A673 (cell line): ENCODE data around the gene EFCAB6. TPM values are rescaled to one million over a fixed set of nuclear protein-coding genes. Genes with fewer than 3 reads are reported as not detected.

ENCODE experiments used
- BruUV-seq: library from RNA; stranded (reverse); fragments of 400-500 nt; replicated peaks from 2 replicates; lab custom pipeline; 2021; lab: Mats Ljungman, UMichigan
- CTCF ChIA-PET: fragments of 300-600 bp; sonication (Branson Sonifier 250); formaldehyde crosslinking; loops from one replicate; lab custom pipeline; 2022; ENCODE audit warnings: antibody characterized with exemption; lab: Charles Lee
- POLR2A ChIA-PET: fragments of 300-600 bp; sonication (Branson Sonifier 250); formaldehyde crosslinking; loops from one replicate; lab custom pipeline; 2022; ENCODE audit warnings: antibody characterized with exemption; ENCODE audit not compliant: low non-redundant PET; lab: Charles Lee
- DNase-seq: peaks from one replicate; pipeline ENCODE4 v3.0.0-alpha.2; 2015; ENCODE audit warnings: low spot score
- H3K27ac ChIP-seq: fragments of 200-600 bp; sonication (generic); 2 replicates; pipeline ENCODE4 v1.5.1; 2016; ENCODE audit warnings: mixed run types, low read depth, mild to moderate bottlenecking, mixed read lengths, antibody characterized with exemption, low read length; ENCODE audit not compliant: poor library complexity, severe bottlenecking
- H3K27me3 ChIP-seq: fragments of 200-600 bp; sonication (generic); replicated peaks from 2 replicates; pipeline ENCODE4 v1.6.1; 2017; ENCODE audit warnings: mixed run types, low read depth, mild to moderate bottlenecking, mixed read lengths, antibody characterized with exemption, low read length; ENCODE audit not compliant: insufficient read depth, poor library complexity
- H3K36me3 ChIP-seq: fragments of 200-600 bp; sonication (generic); 2 replicates; pipeline ENCODE4 v1.6.1; 2016; ENCODE audit warnings: mixed run types, mild to moderate bottlenecking, mixed read lengths, antibody characterized with exemption, low read length; ENCODE audit not compliant: insufficient read depth, poor library complexity, severe bottlenecking
- H3K4me1 ChIP-seq: fragments of 200-600 bp; sonication (generic); 2 replicates; pipeline ENCODE4 v1.6.1; 2017; ENCODE audit warnings: mixed run types, mild to moderate bottlenecking, mixed read lengths, antibody characterized with exemption, low read length; ENCODE audit not compliant: insufficient read depth, poor library complexity, severe bottlenecking
- H3K4me3 ChIP-seq: fragments of 200-600 bp; sonication (generic); 2 replicates; pipeline ENCODE4 v1.5.1; 2016; ENCODE audit warnings: low read depth, mixed run types, mild to moderate bottlenecking, mixed read lengths, low read length; ENCODE audit not compliant: poor library complexity, severe bottlenecking
- H3K9me3 ChIP-seq: fragments of 200-600 bp; sonication (generic); 2 replicates; pipeline ENCODE4 v1.6.1; 2016; ENCODE audit warnings: mixed run types, low read depth, mild to moderate bottlenecking, mixed read lengths, antibody characterized with exemption, low read length; ENCODE audit not compliant: poor library complexity, severe bottlenecking
- EZH2 ChIP-seq: fragments of 200-600 bp; sonication (generic); IDR thresholded peaks from 2 replicates; pipeline ENCODE4 v1.6.1; 2017; ENCODE audit warnings: borderline replicate concordance, low read depth, mild to moderate bottlenecking, mixed read lengths, antibody characterized with exemption, low read length; ENCODE audit not compliant: poor library complexity, severe bottlenecking
- intact Hi-C: fragments of 100-400 bp; cut with micrococcal nuclease; formaldehyde crosslinking; loops from one replicate; pipeline ENCODE4 v1.10.0; 2022; ENCODE audit not compliant: unreplicated experiment
- total RNA-seq: library from RNA; stranded (reverse); gene quantifications from 2 replicates; pipeline ENCODE4 v1.2.3, GENCODE V29; 2021
- TF ChIP-seq, protein P1 (sequence below): fragments of 300-800, 200-600 bp; sonication (generic); conservative IDR thresholded peaks from 2 replicates; pipeline ENCODE4 v1.5.1; 2017; ENCODE audit warnings: low read depth, mild to moderate bottlenecking, antibody characterized with exemption, low read length, moderate library complexity, mixed read lengths

Gene EFCAB6
- total RNA-seq, 1 experiment from 2014 or later, result 0.41 TPM

DNA sequence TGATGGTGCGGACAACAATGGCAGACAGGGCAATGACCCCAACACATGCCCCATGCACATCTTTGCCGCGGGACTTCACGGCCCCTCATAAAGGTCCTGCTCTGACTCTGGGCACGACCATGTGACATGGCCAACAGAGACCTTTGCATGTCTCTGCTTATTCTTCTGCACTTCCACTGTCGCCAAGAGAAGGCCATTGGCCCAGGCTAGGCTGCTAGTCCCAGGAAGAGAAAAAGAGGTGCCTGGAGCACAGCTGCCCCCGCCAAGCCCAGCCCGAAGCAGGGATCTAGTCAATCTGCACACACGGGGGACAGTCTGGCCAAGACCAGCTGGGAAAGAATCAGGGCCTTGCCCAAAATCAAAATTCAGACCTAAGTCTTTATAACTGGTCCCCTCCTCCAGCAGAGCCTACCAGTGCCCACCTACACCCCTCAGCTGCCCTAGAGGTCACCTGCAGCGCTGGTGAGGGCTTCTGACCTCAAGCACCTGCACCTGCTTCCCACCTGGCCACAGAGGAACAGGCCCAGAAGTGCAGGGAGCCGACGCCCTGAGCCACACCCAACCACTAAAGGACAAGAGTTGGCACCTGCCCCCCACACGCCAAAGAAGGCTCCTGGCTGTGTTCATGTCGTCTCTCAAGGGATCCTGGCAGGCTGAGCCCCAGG, 42.1 kb upstream of the EFCAB6 start:
- CTCF ChIA-PET, result no interaction called here
- BruUV-seq, result no TSS peak

DNA sequence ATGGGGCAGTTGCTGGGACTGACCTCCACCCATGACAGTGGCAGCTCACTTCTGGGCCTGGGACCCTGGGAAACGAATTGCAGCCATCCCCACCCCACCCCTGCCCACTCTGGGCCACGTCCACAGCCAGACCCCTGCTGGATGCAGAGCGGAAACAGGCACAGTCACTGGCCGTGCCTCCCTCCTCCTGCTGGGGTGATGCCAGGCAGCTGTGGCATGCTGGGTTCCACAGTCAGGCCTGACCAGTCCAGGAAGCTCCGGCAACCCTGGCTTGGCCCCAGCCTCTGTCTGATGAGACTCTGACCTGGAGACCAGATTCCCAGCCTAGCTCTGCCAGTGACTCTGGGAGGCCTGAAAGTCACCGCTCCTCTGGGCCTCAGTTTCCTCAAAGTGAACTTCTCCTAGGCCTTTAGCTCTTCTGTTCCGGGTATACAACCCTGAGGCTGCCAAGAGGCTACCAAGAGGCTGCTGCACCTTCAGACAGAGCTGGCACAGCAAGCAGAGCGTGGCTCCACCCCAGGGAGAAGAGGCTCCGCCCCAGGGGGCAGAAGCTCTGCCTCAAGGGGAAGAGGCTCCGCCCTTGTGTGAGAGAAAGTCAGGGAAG, 41.3 kb upstream of the EFCAB6 start:
- Histone ChIP-seq H3K9me3 (no peaks in the 10 kb centered on the region), H3K27me3 (peaks cover 30% of the 10 kb centered on the region), H3K4me1 (no peaks in the 10 kb centered on the region), H3K27ac (no peak overlapping the region), H3K4me3 (no peak overlapping the region), H3K36me3 (no peaks in the 10 kb centered on the region)
- CTCF ChIA-PET, result no interaction called here
- no peak for DNase-seq
- TF ChIP-seq EZH2, result no peak
- TF ChIP-seq, protein P1, sequence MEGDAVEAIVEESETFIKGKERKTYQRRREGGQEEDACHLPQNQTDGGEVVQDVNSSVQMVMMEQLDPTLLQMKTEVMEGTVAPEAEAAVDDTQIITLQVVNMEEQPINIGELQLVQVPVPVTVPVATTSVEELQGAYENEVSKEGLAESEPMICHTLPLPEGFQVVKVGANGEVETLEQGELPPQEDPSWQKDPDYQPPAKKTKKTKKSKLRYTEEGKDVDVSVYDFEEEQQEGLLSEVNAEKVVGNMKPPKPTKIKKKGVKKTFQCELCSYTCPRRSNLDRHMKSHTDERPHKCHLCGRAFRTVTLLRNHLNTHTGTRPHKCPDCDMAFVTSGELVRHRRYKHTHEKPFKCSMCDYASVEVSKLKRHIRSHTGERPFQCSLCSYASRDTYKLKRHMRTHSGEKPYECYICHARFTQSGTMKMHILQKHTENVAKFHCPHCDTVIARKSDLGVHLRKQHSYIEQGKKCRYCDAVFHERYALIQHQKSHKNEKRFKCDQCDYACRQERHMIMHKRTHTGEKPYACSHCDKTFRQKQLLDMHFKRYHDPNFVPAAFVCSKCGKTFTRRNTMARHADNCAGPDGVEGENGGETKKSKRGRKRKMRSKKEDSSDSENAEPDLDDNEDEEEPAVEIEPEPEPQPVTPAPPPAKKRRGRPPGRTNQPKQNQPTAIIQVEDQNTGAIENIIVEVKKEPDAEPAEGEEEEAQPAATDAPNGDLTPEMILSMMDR, result no peak
- intact Hi-C loops, result no loop called here
- POLR2A ChIA-PET, result no interaction called here
- no TSS peak for BruUV-seq

More for the DNA sequence above, 42.1 kb upstream of the EFCAB6 start:
- intact Hi-C loops, result no loop called here
- no peaks in the 10 kb centered on the region for H3K9me3 ChIP-seq
- peaks cover 28% of the 10 kb centered on the region for H3K27me3 ChIP-seq
- H3K4me3 ChIP-seq, result no peak overlapping the region
- DNase-seq, result no peak
- H3K4me1 ChIP-seq, result no peaks in the 10 kb centered on the region
- POLR2A ChIA-PET, result no interaction called here
- TF ChIP-seq, protein P1, result no peak
- no peak for TF ChIP-seq EZH2
- H3K27ac ChIP-seq, result no peak overlapping the region
- H3K36me3 ChIP-seq, result no peaks in the 10 kb centered on the region

DNA sequence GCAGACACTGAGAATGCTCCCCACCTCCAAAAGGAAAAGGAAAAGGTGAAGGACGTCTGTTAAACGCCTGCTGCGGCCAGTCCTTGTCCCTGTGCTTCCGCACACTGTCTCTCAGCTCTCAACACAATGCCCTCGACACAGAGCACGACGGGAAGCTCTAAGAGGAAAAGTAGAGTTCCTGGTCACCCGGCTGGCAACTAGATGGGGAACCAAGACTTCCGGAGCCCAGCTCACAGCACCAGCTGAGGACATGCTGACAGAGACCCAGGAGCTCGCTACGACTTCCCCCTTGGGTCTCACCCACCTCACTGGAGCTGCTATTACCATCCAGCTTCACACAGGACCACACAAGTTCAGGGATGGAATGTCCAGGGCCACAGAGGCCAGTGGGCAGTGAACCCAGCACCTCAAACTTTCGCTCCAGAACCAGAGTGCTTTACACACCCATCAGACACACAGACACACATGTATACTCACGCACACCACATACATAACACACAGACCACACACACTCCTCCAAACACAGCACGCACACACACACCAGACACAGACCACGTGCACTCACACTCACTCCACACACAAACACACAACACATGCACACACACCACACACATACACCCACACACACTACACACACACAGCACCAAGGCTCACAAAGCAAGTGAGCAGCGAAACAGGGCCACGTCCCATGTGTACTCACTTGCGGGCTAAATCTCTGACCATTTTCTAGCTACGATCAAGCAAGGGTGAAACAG, 40.6 kb upstream of the EFCAB6 start:
- CTCF ChIA-PET, result interaction anchor here (0.6 kb wide), 1 partner anchor 1083 kb away, joined by 3 read pairs; no protein-coding TSS in a partner anchor
- intact Hi-C loops, result no loop called here
- Histone ChIP-seq H3K9me3 (no peaks in the 10 kb centered on the region), H3K27ac (no peak overlapping the region), H3K4me1 (no peaks in the 10 kb centered on the region), H3K27me3 (peaks cover 30% of the 10 kb centered on the region), H3K4me3 (no peak overlapping the region), H3K36me3 (no peaks in the 10 kb centered on the region)
- POLR2A ChIA-PET, result interaction anchor here (0.6 kb wide), 1 partner anchor 307 kb away, joined by 3 read pairs; no protein-coding TSS in a partner anchor
- no TSS peak for BruUV-seq
- TF ChIP-seq, protein P1, result no peak
- TF ChIP-seq EZH2, result no peak
- DNase-seq, result no peak
